ENCODE measurements around the gene SERPINH1.

SERPINH1 gene

DNA sequence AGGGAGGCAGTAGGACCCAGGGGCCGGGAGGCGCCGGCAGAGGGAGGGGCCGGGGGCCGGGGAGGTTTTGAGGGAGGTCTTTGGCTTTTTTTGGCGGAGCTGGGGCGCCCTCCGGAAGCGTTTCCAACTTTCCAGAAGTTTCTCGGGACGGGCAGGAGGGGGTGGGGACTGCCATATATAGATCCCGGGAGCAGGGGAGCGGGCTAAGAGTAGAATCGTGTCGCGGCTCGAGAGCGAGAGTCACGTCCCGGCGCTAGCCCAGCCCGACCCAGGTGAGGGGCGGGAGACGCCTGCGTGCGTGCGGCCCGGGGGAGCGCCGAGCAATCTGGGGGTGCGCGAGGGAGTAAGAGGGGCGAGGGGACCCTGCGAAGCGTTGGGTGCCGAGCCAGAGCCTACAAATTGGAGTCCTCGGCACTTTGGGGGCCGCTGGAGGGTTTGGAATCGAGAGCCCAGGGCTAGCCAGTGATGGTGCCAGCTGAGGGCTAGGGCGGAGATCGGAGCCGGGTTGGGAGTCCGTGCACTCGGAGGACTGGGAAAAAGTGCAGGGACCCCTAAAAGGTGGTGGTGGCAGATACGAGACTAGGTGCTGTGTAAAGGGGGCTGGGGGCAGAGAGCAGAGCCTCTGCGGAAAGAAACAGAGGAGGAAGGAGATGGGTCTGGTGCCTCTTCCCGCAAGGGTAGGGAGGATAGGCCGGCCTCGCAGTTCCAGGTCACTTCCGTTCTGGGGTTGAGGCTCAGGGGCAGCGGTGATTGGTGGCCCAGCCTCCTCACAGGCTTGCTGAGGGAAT is at the start of gene SERPINH1:
Gene SERPINH1 (plus strand): TSS at position 206 of the 788 bp plus-strand sequence. CDS start 4,097 bp downstream, outside the sequence.
- DNase-seq (ENCODE audit: low read depth): peak; percentile 89

DNA sequence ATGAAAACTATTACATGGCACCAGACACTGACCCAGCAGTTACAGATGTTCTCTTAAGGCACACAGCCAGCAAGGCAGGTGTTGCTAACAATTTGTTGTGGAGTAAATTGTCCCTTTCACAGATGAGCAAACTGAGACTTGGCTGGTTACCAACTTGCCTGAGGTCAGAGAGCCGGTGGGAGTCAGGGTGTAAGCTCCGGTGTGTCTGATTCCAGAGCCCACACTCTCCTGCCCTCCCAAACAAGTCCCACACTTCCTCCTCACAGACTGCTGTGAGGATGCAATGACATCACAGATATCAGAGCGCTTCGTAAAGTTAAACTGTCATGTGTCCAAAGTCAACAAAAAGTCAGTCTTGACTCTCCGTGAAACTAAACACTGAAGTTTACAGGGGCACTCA is 48.8 kb upstream of the SERPINH1 start:
- no peak for DNase-seq (ENCODE audit: low read depth)

DNA sequence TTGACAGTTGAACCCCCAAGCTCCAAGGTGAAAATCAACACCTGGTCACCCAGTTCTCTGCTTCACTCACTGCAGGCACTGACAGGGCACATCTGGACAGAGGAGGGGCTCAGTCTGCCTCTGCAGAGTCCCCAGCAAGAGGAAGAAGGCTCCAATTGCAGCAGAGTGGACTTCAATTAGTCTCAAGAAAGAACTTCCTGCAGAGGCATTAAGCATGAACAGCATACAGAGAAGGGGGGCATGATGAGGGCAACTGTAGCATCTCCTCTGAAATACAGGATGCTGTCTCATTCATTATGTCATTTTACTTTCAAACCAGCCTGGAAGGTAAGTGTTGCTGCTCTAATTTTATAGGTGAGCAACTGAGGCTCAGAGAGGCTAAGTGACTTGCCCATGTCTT is 47.5 kb upstream of the SERPINH1 start:
- no peak for DNase-seq (ENCODE audit: low read depth)

DNA sequence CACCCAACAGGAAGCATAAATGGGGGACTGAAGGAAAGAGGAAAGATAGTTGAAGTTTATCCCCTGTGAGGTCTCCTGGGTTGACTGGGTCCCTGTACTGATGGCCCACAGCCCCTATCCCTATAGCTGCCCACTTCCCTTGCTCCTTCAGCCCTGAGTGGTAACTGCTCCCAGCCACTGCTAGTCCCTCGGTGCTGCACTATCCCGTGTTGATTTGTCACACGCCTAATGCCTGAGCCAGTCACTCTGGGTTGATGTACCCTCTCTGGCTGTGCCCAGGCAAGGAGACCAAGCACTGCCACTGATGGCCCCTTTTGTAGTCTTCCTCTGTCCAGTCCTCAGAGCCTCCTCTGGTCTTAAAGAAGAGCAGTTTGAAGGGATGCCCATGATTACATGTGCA is 45.9 kb upstream of the SERPINH1 start:
- DNase-seq (ENCODE audit: low read depth): no peak

DNA sequence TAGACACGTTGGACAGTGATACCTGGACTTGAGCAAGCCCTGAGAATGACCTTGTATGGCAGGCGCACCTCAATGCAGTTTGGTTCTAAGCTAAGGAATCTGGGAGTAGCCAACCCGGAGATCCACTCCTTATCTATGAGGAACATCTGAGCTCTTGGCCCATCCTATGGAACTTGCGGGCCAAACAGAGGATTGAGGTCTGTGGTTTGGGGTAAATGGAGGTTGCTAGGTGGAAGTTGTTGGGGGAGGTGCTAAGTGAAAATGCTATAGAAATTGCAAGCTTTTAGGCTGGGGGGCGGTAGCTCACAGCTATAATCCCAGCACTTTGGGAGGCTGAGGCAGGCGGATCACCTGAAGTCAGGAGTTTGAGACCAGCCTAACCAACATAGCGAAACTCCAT is 45.2 kb upstream of the SERPINH1 start:
- DNase-seq (ENCODE audit: low read depth): no peak

DNA sequence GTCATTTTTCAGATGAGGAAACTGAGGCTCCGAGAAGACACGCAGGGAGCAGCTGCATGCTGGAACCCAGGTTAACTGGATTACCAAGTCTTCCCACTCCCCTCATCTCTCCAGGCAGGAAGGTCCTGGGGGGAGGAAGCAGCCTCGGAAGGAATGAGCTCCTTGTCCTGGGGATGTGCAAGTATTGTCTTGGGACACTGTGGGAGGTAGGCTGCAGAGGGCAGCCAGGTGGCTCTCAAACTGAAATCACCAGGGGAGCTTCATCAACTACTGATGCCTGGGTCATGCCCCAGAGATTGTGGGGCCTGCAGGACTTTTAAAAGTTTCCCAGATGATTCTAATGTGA is 43.9 kb upstream of the SERPINH1 start:
- no peak for DNase-seq (ENCODE audit: low read depth)

DNA sequence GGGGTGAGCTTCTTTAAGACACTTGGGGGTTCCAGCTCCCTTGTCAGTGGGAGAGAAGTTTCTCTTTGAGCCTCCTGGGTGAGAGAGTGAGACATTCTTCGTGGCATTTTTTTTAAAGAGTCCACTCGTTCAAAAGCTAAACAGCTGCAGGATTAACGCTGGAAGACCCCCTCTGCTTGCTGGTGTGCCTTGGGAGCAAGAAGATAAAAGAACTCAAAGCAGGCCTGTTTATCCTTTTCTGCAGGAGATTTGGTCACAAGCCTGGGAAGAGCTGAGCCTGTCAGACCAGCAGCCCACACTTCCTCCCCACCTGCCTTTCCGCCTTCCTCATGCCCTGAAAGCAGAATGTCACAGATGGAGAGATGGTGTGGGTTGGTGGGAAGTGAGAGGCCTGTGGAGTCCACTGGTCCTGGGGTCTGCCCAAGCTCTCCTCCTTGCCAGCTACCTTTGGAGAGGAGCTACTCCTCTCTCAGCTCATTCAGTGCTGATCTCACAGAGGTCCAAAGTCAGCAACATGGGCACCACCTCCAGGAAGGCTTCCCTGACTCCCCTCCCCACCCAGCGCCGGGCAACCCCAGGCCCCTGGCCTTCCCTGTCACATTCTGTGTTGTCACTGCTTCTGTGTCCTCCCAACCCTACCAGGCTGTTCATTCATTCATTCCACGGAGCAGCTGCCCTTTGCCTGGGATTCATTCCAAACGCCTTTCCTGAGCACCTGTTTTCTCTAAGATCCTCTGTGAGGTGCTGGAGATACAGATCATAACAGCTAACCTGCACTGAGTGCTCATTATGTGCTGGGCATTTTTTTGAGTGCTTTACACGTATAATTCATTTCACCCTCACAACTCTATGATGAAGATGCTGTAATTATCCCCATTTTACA is 43.0 kb upstream of the SERPINH1 start:
- DNase-seq (ENCODE audit: low read depth): no peak

DNA sequence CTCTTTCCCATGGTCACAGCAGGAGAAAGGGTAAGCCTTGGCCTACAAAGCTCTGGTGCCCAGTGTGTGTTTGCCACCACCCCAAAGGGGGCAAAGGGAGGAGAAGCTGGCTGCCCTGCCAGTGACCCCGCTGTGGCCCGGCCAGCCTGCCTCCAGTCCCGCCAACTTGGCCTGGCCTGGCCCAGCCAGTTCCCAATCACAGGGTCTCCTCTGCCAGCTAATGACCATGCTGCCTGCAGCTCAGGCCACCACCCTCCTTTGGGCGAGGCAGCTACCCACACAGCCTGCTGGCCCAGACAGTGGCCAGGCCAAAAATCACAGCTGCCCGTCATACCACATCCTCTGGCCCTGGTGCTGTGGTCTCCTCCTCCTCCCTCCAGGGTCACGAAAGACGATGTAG is 41.4 kb upstream of the SERPINH1 start:
- no peak for DNase-seq (ENCODE audit: low read depth)

DNA sequence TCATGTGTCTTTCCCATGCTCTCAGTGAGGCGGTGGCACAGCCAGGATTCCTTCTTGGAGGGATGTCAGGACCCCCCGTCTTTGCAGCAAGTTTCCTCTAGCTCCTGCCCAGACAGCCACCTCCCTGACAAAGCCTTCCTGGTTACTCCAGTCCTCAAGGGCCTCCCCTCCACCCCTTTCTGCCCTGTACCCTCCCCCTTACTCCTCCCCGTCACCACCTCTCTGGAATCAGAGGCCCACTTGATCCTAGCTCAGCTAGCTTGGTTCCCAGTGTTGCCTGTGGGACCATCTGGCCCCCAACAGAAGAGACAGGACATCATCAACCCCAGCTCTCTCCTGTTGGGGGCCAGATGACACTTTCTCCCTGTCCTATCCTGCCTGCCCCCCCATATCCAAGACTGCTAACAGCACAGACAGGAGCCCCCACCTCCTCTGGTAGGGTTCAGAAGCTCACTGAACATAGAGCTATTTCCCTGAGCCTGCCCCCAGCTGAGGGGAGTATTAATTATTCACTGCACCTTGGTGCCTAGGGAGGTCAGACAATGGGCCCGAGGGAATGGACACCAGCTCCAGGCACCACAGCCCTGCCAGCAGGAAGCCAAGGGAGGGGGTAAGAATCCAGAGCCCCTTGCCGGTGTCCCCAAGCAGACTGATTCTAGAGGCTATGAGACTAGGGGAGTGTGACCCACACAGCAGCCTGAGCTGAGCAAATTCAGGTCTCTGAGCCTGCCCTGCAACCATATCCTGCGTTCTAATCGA is 39.6 kb upstream of the SERPINH1 start:
- no peak for DNase-seq (ENCODE audit: low read depth)

DNA sequence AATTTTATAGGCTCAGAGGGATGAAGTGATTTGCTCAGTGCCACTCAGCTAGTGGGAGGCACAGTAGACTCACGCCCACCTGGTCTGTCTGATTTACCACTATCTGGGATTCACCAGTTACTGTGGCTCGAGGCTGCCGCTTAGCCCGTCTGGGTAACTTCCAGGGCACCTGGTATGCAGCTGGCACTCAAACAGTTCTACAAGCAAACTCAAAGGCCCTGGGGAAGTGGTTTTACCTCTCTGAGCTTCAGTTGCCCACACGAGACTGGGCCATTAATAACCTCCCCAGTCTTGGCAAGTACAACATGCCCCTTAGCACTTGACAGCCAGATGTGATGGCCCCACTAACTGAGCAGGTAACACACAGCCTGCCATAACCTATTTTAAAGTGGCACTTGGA is 38.9 kb upstream of the SERPINH1 start:
- no peak for DNase-seq (ENCODE audit: low read depth)

DNA sequence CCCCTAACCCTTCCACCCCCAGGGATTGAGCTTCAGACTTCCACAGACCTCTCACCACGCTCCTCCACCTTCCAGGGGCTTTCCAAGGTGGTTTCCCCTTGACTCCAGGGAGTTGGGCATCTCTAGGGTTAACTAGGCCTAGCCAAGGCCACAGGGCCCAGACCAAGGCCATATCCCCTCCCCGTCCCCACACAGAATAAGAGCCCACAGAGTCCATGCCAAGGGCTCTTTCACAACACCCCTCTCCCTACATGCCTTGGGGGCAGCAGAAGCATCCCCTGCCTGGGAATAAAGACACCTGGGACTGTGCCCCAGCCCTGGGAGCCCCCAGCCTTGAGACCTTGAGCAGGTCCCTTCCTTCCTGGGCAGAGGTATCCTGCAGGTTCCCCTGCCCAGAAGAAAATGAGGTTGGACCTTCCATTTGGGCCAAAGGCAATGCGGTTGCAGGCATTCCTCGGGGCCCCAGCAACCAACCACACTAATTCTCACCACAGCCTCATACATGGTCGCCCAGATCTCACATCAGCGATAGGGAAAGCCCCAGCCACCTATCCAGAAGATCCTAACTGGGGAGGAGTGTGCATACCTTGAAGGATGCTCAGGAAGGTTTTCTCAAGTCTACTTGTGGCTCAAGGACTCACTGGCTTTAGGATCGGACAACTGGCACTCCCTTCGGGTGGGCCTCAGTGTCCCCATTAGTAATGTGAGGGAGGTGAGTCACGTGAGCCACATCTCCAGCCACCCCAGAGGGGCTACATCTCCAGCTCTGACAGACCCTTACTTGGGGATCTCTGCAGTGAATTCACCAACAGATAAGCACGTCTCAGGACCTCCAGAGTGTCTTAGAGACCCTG is 38.0 kb upstream of the SERPINH1 start:
- DNase-seq (ENCODE audit: low read depth): no peak

DNA sequence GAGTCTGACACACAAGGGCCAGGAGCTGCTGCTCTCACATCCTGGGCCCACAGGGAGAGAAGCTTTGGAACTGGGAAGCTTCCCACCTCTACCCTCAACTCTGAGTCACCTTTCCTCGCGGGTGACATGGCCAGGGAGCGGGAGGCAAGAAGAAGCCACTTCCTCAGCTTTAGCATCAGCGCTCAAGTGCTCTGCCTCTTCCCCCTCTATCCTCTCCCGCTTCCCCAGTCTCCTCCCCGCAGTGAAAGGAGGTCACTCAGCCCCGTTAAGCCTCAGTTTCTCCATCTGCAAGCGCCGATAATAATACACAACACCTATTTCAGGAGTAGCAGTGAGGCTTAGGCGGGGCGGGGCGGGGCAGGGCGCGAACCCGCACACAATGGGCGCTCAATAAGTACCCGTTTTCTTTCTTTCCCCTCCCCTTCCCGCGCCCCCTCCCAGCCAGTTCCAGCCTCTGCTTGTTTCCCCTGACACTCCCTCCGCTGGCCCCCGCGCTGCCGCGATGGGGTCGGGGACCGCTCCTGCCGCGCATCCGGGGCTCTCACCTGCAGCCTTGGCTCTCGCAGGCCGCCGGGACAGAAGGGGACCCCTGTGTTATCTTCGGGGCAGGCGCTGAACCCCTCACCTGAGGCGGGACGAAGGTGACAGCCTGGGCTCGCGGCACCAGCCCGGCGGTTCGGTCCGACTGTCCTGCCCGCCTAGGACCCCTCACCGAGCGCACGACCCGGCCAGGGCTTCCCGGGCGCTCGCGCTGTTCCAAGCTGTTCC is 37.2 kb upstream of the SERPINH1 start:
- DNase-seq (ENCODE audit: low read depth): no peak

DNA sequence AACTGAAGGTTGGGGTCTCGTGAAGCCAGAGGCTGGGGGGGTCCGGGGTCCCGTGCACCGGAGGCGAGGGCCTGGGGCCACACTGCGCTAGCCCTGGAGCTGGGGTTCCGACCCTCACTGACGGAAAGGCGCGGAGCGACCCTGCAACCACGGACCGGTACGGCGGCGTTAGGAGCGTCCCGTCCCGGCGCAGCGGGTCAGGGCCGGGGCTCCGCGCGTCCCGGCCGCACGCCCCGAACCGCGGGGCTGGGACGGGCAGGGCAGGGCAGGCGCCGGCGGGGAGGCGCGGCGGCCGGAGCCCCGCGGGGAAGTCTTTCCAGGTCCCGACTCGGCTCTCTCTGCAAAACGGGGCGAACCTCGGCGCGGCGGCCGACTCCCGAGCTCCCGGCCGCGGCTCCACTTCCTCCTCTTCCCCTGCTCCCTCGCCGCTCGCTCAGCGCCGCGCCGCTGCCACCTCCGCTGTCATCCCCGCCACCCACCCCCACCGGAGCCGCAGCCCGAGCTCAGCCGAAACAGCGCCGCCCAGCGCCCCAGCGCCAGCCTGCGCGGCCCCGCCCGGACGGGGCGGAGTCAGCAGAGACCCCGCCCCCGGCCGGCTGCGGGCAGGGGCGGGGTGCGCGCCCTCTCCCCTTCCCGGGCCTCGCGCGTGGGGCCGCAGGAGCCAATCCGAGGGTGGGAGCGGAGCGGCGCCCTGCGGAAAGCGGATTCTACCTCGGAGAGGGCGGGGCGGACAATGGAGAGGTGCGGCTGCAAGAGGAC is 36.4 kb upstream of the SERPINH1 start, which contains the start of gene GDPD5:
Gene GDPD5 (minus strand): TSS at position 509 of the 759 bp plus-strand sequence. CDS start 48,206 bp downstream, outside the sequence.
- peak; percentile 62 for DNase-seq (ENCODE audit: low read depth)

DNA sequence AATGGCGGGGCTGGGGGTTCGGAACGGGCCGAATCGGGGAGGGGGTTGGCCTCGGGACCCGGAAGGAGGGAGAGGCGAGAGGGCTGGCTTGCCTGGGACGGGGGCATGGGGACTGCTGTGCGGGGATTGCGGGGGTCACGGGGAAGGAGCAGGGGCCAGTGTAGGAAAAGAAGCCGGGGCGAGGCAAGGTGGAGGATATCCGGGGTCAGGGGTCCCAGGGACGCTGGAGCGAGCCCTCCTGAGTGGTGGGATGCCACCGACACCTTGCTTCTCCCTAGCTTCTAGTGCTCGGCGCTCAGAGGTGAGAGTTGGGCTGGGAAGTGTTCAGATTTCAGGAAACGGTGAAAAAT is 35.9 kb upstream of the SERPINH1 start:
- DNase-seq (ENCODE audit: low read depth): no peak

DNA sequence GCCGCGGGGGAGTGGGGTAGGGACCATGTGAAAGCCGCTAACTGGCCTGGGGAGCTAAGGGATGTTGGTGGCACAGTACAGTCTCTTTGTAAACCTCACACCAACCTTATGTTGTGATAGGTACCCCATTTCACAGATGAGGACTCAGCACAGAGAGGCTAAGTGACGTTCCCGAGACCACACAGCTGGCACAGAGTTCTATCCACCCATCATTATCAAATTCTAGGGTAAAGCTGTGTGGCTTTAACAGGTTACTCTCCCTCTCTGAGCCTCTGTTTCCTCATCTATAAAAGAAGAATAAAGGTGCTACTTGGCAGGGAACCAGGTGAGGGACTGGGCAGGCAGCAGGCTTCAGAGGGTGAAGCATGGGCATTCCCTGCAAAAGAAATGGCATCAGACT is 34.9 kb upstream of the SERPINH1 start:
- DNase-seq (ENCODE audit: low read depth): no peak

DNA sequence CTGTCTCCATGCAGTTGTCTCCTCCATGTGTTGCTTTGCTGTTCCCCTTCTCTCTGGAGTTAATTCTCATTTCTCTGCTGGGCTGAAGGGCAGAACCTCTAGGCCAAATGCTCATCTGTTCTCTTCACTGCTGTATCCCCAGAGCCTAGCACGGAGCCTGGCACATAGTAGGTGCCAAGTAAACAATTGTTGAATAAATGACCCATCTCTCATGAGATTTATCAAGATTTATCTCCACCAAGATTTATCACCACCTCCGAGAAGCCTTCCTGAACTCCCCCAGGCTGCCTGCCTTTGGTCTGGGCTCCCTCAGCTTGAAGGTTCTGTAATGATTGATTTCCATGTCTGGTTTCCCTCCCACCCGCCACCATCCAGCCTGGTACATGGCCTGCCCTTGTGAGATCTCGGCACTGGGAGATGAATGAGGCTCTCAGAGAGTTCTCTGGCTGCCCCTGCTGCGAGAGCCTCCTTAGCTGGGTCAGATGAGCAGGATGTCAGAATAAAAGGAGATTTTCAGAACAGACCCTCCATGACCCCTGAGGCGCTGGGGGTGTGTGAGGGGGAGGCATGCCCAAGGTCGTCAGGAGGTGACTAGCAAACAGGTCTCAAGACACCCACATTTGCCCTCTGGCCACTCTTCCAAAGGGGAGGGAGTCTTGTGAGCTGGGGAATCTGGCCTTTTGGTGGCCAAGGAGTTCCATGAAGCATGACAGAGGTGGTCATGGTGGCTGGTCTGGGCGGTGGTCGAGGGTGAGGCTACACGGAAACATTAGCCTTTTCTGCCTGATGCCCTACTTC is 33.9 kb upstream of the SERPINH1 start:
- peak; percentile 70 for DNase-seq (ENCODE audit: low read depth)

DNA sequence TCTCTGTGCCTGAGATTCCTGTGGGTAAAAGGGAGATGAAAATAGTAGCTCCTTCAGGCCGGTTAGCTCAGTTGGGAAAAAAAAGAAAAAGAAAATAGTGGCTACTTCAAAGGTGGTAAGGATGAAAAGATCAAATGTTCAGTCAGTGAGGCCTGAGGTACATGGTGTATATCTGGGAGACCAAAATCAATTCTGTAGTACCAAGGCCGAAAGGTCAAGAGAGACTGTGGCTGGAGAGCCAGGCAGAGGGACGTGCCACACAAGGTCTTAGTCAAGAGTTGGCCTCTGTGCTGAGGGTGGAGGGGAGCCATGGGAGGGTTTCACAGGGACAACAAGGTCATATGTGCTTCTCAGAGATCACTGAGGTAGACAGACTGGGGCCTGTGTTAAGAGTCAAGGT is 31.5 kb upstream of the SERPINH1 start:
- no peak for DNase-seq (ENCODE audit: low read depth)

DNA sequence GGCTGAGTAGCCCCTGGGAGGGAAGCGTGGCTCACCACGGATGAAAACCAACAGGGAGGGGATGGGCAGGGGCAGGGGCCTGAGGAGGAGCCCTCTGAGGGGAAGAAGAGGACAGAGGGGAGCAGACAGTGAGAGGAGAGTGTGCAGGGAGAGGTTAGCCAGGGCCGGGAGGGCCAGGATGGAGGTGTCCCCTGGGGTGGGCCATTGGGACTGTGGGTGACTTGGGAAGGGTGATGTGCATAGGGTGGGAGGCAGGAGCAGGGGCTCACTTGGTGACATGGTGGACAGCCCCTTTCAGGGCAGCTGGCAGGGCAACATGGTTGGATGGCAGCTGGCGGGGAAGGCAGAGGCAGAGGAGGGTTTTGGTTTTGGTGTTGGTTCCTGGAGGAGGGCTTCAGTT is 30.7 kb upstream of the SERPINH1 start:
- no peak for DNase-seq (ENCODE audit: low read depth)
